Fibroblast of villous mesenchyme (primary cell): Measurements from ENCODE around the gene S100A6. TPM values are rescaled to one million over a fixed set of nuclear protein-coding genes. Genes with fewer than 3 reads are reported as not detected.

ENCODE experiments used
- DNase-seq: peaks from one replicate; pipeline ENCODE4 v3.0.0-alpha.2; 2010; ENCODE audit warnings: low read depth
- H3K4me3 ChIP-seq: 2 replicates; pipeline ENCODE4 v1.5.1; 2011; ENCODE audit warnings: low read depth, mild to moderate bottlenecking, low read length
- total RNA-seq: library from RNA; depleted of rRNA; stranded (reverse); fragments of >200 nt; gene quantifications from 2 replicates; pipeline ENCODE4 v1.2.3, GENCODE V29; 2012
- TF ChIP-seq, protein P1 (sequence below): IDR thresholded peaks from 2 replicates; pipeline ENCODE4 v1.5.1; 2012; ENCODE audit warnings: low read depth, mild to moderate bottlenecking, low read length; ENCODE audit not compliant: insufficient read depth

Gene S100A6
- total RNA-seq, 1 donor: 1,040 TPM

DNA sequence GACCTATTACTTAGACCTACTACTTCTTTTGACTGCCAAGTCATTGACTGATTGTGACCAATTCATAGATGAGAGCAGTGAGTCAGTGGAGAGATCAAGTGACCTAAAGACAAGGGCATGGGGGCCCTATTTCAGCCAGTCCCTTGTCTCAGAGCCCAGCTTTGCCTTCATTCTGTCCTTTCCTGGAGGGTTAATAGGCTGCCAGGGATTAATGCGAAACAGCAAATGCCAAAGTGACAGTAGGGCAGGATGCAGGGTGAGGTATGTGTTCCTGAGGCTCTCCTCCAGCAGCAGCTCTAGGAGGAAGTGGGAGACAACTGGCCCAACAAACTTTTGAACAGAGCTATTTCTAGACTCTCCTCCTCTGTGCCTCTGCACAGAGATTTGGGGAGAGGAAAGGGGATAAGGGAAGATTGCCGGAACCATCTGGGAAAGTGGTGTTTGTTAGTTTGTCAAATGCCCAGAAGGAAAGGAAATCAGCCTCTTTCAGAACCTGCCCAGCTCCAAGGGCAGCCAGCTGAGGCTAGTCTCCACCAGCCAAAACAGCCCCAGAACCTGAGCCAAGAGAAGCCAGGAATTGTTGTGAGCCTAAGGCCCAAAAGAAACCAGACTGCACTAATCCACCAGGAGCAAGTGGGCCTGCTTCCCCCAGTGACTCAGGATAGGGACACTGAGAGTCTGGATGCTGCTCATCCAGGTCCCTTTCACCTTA is 18.2 kb upstream of the S100A6 start:
- H3K4me3 ChIP-seq: no peak overlapping the region
- DNase-seq: no peak
- TF ChIP-seq, protein P1, sequence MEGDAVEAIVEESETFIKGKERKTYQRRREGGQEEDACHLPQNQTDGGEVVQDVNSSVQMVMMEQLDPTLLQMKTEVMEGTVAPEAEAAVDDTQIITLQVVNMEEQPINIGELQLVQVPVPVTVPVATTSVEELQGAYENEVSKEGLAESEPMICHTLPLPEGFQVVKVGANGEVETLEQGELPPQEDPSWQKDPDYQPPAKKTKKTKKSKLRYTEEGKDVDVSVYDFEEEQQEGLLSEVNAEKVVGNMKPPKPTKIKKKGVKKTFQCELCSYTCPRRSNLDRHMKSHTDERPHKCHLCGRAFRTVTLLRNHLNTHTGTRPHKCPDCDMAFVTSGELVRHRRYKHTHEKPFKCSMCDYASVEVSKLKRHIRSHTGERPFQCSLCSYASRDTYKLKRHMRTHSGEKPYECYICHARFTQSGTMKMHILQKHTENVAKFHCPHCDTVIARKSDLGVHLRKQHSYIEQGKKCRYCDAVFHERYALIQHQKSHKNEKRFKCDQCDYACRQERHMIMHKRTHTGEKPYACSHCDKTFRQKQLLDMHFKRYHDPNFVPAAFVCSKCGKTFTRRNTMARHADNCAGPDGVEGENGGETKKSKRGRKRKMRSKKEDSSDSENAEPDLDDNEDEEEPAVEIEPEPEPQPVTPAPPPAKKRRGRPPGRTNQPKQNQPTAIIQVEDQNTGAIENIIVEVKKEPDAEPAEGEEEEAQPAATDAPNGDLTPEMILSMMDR: no peak

DNA sequence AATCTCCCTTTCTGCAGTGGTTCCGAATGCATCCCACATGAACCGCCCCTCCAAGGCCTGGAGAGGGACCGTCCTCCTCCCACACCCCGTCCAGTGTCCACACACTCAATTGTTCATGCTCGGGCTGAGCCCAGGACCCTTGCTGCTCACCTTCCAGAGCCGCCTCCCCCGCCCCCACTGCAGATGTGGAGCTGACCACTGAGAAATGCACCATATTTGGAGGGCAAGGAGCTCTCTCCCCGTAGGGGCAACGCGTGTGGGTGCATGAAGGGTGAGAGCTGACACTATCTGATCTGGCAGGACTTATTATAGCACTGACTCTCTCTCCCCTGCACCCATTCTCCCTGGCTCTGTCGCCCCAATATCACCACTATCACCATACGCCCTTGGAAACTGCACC is 17.3 kb upstream of the S100A6 start:
- no peak for DNase-seq
- TF ChIP-seq, protein P1: no peak
- H3K4me3 ChIP-seq: no peak overlapping the region

DNA sequence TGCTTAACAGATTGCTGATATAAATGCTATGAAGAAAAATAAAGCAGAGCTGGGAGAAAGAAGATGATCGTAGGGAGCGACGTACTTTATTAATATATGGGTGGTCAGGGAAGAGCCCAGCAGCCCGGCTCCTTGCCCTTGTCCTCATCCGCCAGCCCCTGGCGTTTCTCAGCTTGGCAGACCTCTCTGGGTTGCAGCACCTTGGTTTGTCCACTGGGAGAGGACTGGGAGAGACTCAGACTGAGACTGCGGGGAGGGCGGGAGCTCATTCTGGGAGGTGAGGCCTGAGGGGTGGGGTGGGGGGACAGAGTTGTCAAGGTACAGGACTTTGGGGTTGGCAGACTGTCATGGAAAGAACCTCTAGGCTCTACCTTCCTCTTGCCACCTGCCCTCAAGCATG is 16.5 kb upstream of the S100A6 start:
- DNase-seq: no peak
- H3K4me3 ChIP-seq: no peak overlapping the region
- TF ChIP-seq, protein P1: no peak

DNA sequence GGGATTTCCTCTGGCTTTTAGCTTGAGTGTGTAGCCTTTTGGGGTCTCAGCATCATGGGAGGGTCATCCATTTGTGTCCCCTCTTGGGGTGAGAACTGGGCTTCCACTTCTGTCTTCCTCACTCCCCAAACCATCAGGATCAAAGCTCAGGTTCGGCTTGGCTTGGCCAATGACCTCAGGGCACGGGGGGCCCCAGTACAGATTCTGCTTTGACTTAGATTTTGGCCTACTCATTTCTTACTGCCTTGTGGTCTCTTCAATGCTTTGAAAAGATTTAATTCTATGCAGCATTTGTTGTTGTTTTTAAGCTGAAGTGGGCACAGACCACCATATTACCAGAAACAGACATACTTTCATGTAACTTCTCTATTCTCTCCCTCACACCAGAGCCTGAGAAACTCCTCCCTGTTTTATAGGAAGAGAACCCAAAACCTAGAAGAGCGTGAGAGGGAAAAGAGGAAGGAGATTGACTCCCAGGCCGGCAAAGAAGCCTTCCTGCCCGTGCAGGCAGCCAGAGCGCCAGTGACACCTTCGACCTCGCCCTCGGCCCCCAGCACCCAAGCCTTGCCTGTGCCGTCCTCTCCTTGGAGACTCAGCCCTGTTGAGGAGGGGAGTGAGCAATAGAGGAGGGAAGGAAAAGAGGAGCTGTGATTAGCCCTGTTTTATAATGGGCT is 15.2 kb upstream of the S100A6 start:
- no peak overlapping the region for H3K4me3 ChIP-seq
- TF ChIP-seq, protein P1: no peak
- no peak for DNase-seq

DNA sequence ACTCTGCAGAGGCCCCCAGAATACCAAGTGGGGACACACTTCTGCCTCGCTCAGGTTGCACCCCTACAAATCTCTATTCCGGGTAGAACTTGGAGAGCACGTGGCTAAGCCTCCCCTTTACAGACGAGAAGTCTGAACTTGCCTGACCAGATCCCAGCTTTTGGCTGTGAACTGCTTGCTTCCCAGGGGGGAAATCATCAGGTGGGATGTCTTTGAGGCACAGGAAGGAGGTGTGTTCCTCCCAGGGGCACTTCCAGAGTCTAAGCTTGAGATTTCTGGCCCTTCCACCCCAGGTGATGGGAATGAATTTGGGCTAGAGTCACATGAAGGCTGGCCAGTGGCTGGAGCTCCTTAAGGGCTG is 14.6 kb upstream of the S100A6 start:
- no peak for DNase-seq
- no peak overlapping the region for H3K4me3 ChIP-seq

DNA sequence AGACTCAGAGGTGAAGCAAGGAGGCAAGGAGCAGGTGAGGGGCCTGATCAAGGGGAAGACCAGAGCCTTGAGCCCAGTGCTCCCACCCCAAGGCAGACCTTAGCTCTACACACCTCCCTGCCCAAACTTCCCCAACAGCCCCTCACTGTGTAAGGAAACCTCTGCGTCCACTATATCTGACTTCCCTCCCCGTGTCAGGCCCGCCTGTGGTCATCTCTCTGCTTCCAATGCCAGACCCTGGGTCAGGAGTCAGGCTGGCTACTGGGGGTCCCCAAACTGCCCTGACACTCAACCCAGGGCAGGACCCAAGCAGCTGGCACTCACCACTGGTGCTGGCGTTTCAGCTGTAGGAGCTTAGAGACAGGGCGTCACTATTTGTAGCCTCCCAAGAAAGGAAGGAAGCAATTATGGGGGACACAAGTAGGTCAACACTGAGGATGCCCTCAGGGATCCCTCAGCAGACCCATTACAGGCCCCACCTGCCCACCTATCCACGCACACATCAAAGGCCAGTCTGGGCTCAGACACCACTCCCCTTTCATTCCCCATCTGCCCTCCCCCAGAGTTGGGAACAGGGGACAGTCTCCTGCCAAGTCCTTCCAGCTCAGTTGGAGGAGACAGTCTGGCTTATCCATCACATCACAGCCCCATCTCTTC is 14.1 kb upstream of the S100A6 start:
- no peak overlapping the region for H3K4me3 ChIP-seq
- DNase-seq: no peak
- TF ChIP-seq, protein P1: no peak

More for the DNA sequence above, 14.6 kb upstream of the S100A6 start:
- TF ChIP-seq, protein P1: no peak
